RWPE1 (cell line): ENCODE data around the gene CD200R1L.

Source experiments
- CTCF ChIA-PET: fragments of 350-600 bp; sonication (Branson Sonifier 250); formaldehyde crosslinking; extraction: SDS; loops from one replicate; lab custom pipeline; 2021; lab: Yijun Ruan, JAX
- POLR2A ChIA-PET: fragments of 400-600 bp; formaldehyde crosslinking; extraction: SDS; loops from one replicate; lab custom pipeline; 2020; ENCODE audit warnings: antibody characterized with exemption; ENCODE audit not compliant: low non-redundant PET; lab: Yijun Ruan, JAX
- DNase-seq: peaks from one replicate; pipeline ENCODE4 v3.0.0; 2012; ENCODE audit warnings: low spot score
- H3K27ac ChIP-seq: fragments of 450-650 bp; 2 replicates; pipeline ENCODE4 v1.5.1; 2017
- TF ChIP-seq, protein P1 (sequence below): fragments of 450-650 bp; conservative IDR thresholded peaks from 2 replicates; pipeline ENCODE4 v1.5.1; 2017; ENCODE audit warnings: low read depth, mild to moderate bottlenecking

Gene CD200R1L

DNA sequence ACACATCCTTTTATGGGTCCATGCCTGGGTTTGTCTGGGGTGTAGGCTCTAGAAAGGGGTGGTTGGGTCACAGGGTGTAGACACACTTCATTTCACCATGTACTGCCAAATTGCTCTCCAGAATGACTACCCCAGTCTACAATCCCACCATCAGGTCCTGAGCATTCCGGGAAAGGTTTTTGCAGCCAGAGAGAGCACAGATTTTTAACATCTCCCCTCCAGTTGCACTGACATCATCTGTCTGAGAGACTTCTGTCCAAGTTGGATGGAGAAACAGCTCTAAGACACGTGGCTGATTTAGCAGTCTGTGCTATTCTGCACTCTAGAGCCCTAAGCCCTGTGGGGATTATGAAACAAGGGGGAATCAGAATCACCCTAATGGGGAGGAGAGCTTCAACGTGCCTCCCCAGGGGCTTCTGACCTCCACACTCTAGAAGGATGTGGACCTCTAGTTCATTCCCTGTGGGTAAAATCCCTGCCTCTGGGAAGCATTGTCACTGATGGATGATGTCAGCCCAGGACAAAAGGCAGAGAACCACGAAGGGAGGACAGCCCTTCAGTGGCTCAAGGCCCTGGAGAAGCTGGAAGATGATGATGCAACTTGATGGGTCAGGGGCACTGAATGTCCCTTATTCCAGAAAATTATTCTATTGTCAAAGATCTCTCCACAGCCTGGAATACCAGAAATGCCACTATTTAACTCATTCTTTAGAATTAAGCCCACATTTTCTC lies 71.5 kb downstream of the CD200R1L start:
- CTCF ChIA-PET: interaction anchor here (0.7 kb wide), 1 partner anchor 12 kb away, joined by 3 read pairs; no protein-coding TSS in a partner anchor
- POLR2A ChIA-PET: no interaction called here
- TF ChIP-seq, protein P1, sequence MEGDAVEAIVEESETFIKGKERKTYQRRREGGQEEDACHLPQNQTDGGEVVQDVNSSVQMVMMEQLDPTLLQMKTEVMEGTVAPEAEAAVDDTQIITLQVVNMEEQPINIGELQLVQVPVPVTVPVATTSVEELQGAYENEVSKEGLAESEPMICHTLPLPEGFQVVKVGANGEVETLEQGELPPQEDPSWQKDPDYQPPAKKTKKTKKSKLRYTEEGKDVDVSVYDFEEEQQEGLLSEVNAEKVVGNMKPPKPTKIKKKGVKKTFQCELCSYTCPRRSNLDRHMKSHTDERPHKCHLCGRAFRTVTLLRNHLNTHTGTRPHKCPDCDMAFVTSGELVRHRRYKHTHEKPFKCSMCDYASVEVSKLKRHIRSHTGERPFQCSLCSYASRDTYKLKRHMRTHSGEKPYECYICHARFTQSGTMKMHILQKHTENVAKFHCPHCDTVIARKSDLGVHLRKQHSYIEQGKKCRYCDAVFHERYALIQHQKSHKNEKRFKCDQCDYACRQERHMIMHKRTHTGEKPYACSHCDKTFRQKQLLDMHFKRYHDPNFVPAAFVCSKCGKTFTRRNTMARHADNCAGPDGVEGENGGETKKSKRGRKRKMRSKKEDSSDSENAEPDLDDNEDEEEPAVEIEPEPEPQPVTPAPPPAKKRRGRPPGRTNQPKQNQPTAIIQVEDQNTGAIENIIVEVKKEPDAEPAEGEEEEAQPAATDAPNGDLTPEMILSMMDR: no peak
- no peak for DNase-seq
- H3K27ac ChIP-seq: no peak overlapping the region

GRCh38 chr3:112774293-112774926 lies 72.3 kb downstream of the CD200R1L start:
- POLR2A ChIA-PET: no interaction called here
- CTCF ChIA-PET: interaction anchor here (0.8 to 0.9 kb wide), 2 partner anchors 8 to 40 kb away, joined by 3 read pairs; no protein-coding TSS in a partner anchor
- TF ChIP-seq, protein P1: no peak
- H3K27ac ChIP-seq: no peak overlapping the region
- peak; percentile 60 for DNase-seq

GRCh38 chr3:112773864-112774263 lies 72.8 kb downstream of the CD200R1L start:
- peak; percentile 42 for DNase-seq
- H3K27ac ChIP-seq: peak overlapping the region; percentile 45
- CTCF ChIA-PET: interaction anchor here (0.8 to 0.9 kb wide), 2 partner anchors 8 to 40 kb away, joined by 3 read pairs; no protein-coding TSS in a partner anchor
- TF ChIP-seq, protein P1: no peak
- POLR2A ChIA-PET: no interaction called here

- CTCF ChIA-PET: interaction anchor here (0.7 kb wide), 1 partner anchor 326 kb away, joined by 3 read pairs; no protein-coding TSS in a partner anchor
- no peak overlapping the region for H3K27ac ChIP-seq
- POLR2A ChIA-PET: no interaction called here
- no peak for DNase-seq
- TF ChIP-seq, protein P1: no peak
Measured at GRCh38 chr3:112770951-112771350, 75.7 kb downstream of the CD200R1L start.

GRCh38 chr3:112770032-112770626 lies 76.5 kb downstream of the CD200R1L start:
- ChIA-PET POLR2A (no interaction called here), CTCF (interaction anchor here (0.6 to 0.7 kb wide), 4 partner anchors 94 to 570 kb away, joined by 3 to 5 read pairs (median 3); no protein-coding TSS in a partner anchor)
- DNase-seq: peak; percentile 30
- TF ChIP-seq, protein P1: no peak
- no peak overlapping the region for H3K27ac ChIP-seq

DNA sequence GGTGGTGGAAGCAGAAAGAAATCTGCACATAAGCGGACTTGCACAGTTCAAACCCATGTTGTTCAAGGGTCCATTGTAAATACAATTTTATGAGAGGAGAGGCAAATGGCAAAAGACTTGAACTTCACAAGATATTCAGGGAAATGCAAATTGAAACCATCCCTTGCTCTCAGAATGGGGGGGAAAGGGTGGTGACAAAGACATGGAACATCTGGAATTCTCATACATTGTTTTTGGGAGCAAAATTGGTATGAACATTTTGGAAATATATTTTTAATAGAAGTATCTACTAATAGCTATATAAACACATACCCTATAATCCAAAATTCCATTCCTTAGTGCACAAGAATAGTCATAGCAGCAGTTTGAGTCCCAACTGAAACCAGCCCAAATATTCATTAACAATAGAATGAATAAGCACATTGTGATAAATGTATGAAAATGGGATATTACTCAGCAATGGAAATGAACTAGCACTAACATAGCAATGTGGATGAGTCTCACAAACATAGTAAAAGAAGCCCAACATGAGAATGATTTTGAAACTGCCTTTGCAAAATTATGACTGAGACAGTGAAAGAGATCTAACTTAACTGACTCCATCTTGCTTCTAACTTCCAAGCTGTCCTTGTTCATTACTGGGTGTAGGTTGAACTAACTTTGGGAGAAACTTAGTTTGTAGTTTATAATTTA lies 77.2 kb downstream of the CD200R1L start:
- H3K27ac ChIP-seq: no peak overlapping the region
- POLR2A ChIA-PET: no interaction called here
- DNase-seq: no peak
- CTCF ChIA-PET: interaction anchor here (0.6 kb wide), 2 partner anchors 127 to 570 kb away, joined by 3 read pairs; no protein-coding TSS in a partner anchor
- TF ChIP-seq, protein P1: no peak
